NCI-H748 (cell line): ENCODE measurements around the gene UBE2C.
A peak's percentile ranks its signal among the peaks of the same experiment; 100 is the strongest.

ENCODE experiments used
- DNase-seq: peaks from one replicate; lab custom pipeline; 2025; ENCODE audit not compliant: unreplicated experiment; lab: John Stamatoyannopoulos, UW

UBE2C gene

GRCh38 chr20:45857882-45858216 lies 45.4 kb downstream of the UBE2C start:
- DNase-seq, result peak; percentile 42

GRCh38 chr20:45859916-45860315 lies 47.5 kb downstream of the UBE2C start:
- DNase-seq, result no peak

GRCh38 chr20:45860560-45861220 lies 48.2 kb downstream of the UBE2C start:
- DNase-seq, result no peak

GRCh38 chr20:45861221-45862075 lies 49.0 kb downstream of the UBE2C start:
- peak; percentile 26 for DNase-seq

GRCh38 chr20:45863543-45864470 lies 51.4 kb downstream of the UBE2C start:
- DNase-seq, result peak; percentile 21

- DNase-seq, result no peak
Measured at GRCh38 chr20:45866454-45866853, 54.0 kb downstream of the UBE2C start.
